SJCRH30 (cell line): ENCODE results near the gene COL7A1. TPM values are rescaled to one million over a fixed set of nuclear protein-coding genes. Genes with fewer than 3 reads are reported as not detected.

ENCODE experiments used
- DNase-seq, 2 experiments: peaks; one replicate each; pipeline ENCODE4 v3.0.0-alpha.2; 2015 to 2020
- H3K27ac ChIP-seq: fragments of 250-450 bp; sonication (Bioruptor Pico); 2 replicates; pipeline ENCODE4 v1.5.1; 2020; ENCODE audit warnings: mild to moderate bottlenecking, moderate library complexity
- H3K27me3 ChIP-seq: fragments of 250-450 bp; sonication (Bioruptor Pico); 2 replicates; pipeline ENCODE4 v1.5.1; 2020; ENCODE audit warnings: mild to moderate bottlenecking, moderate library complexity
- H3K36me3 ChIP-seq: fragments of 250-450 bp; sonication (Bioruptor Pico); 2 replicates; pipeline ENCODE4 v1.5.1; 2020; ENCODE audit warnings: mild to moderate bottlenecking, moderate library complexity
- H3K4me1 ChIP-seq: fragments of 250-450 bp; sonication (Bioruptor Pico); 2 replicates; pipeline ENCODE4 v1.5.1; 2020; ENCODE audit warnings: mild to moderate bottlenecking, moderate library complexity
- H3K4me3 ChIP-seq: fragments of 250-450 bp; sonication (Bioruptor Pico); 2 replicates; pipeline ENCODE4 v1.5.1; 2020; ENCODE audit warnings: mild to moderate bottlenecking, moderate library complexity
- H3K9me3 ChIP-seq: fragments of 250-450 bp; sonication (Bioruptor Pico); replicated peaks from 2 replicates; pipeline ENCODE4 v1.5.1; 2020; ENCODE audit warnings: mild to moderate bottlenecking, moderate library complexity
- total RNA-seq: library from RNA; depleted of rRNA; stranded (reverse); fragments of >200 nt; shearing (Covaris generic); gene quantifications from 2 replicates; pipeline ENCODE4 v1.2.3, GENCODE V29; 2014; rRNA removed

Gene COL7A1
- 1.5 and 2.0 TPM in 2 replicates for total RNA-seq

DNA sequence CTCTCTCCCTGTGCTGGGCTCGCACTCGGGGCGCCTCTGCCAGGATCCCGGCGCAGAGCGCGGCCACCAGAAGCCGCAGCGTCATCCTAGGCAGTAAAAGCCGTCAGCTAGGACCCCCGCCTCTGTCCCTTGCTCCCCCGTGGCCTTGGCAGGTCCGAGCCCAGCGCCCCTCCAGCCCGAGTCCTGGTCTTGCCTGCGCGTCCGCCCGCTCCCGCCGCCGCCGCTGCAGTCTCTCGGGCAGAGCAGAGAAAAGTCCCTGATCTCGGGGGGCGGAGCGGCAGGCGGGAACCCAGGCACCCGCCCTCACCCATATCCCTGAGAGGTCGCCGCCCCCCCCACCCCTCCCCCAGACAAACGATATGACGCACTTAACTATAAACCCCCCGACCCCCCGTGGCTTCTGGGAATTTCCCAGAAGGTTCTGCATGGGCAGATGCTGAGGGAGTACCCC, at the start of gene COL7A1:
COL7A1 (minus strand) TSS at position 255 of the 451 bp plus-strand sequence; CDS start at position 85, 170 bp downstream.
- Histone ChIP-seq H3K4me1 (peaks cover 40% of the 10 kb centered on the region), H3K9me3 (no peaks in the 10 kb centered on the region), H3K4me3 (no peak within 1 kb of the TSS), H3K36me3 (peaks cover 14% of the 10 kb centered on the region), H3K27me3 (no peaks in the 10 kb centered on the region), H3K27ac (peak within 1 kb of the TSS; percentile 17)
- DNase-seq, result no peak

DNA sequence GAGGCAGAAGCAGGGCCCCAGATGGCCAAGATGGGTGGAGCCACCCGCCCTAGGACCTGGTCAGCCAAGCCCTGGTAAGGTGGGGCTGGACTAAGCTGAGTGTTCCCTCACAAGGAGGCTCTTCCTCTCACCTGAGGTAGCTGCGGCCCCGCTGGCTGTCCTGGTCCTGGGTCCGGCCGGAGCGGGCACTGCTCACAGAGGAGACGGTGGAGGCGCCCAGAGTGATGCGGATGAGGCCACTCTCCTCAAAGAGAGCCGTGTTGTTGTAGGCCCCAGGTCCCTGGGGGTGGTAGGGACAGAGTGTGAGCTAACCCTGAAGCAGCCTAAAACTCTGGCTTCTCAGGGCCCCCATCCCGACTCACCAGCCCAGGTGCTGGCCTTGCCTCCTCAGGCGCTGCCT, 47.5 kb upstream of the COL7A1 start:
- Histone ChIP-seq H3K4me1 (no peaks in the 10 kb centered on the region), H3K36me3 (no peaks in the 10 kb centered on the region), H3K9me3 (no peaks in the 10 kb centered on the region), H3K27me3 (no peaks in the 10 kb centered on the region), H3K4me3 (no peak overlapping the region), H3K27ac (no peak overlapping the region)
- DNase-seq, result no peak

- H3K36me3 ChIP-seq, result no peaks in the 10 kb centered on the region
- no peak overlapping the region for H3K27ac ChIP-seq
- no peaks in the 10 kb centered on the region for H3K9me3 ChIP-seq
- H3K4me3 ChIP-seq, result no peak overlapping the region
- no peak for DNase-seq
- 0 out of 2 replicates have a peak, but pooled peaks cover 6% of the 10 kb centered on the region for H3K4me1 ChIP-seq
- H3K27me3 ChIP-seq, result no peaks in the 10 kb centered on the region
Observed at GRCh38 chr3:48641396-48641795, 46.3 kb upstream of the COL7A1 start.

DNA sequence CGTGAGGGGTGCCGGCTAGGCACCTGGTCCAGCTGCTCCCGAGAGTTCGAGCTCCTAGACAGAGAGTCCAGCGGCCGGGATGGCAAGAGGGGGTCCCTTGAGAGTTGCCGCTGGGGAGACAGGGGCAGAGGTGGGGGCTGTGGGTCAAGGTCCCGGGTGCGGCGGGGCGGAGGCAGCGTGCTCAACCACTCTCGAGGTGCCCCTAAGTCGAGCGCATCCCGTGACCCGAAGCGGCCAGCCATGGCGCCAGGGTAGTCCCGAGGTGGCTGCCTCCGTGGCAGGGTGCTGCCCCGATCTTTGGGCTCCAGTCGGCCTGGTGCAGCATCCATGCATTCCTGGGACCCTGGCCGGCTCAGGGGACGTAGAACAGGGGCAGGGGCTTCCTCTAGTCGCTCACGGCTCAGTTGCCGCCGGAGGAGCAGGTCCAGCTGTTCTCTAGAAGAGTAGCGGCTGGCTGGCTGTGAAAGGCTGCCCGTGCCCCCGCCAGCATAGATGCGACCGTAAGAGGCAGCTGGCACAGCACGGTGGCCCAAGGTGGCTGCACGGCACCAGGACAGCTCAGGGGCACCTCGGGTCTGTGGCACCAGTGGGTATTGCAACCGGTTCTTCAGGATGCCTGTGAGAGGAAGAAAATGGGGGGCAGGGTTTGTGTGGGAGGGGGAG, 44.9 kb upstream of the COL7A1 start:
- no peak for DNase-seq
- no peaks in the 10 kb centered on the region for H3K27me3 ChIP-seq
- no peak overlapping the region for H3K27ac ChIP-seq
- no peaks in the 10 kb centered on the region for H3K9me3 ChIP-seq
- 0 out of 2 replicates have a peak, but pooled peaks cover 9% of the 10 kb centered on the region for H3K4me1 ChIP-seq
- no peaks in the 10 kb centered on the region for H3K36me3 ChIP-seq
- H3K4me3 ChIP-seq, result no peak overlapping the region

DNA sequence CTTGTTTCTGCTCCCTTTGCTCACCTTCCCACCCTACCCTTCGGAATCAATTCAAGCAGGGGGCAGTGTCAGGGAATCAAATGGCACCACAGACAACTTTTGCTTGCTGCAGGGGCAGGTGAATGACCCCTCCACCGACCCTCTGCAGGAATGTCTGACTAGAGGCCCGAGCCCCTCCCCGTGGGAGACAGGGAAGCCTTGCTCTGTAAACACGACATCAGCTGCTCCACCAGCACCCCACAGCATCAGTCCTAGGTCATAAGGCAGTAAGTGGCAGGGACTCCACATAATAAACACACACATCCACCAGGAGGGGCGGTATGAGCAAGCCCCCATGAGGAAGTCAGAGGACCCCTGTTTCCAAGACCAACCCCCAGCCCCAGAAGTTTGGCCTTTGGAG, 42.2 kb upstream of the COL7A1 start:
- Histone ChIP-seq H3K27ac (no peak overlapping the region), H3K4me3 (no peak overlapping the region), H3K4me1 (0 out of 2 replicates have a peak, but pooled peaks cover 9% of the 10 kb centered on the region), H3K9me3 (no peaks in the 10 kb centered on the region), H3K27me3 (no peaks in the 10 kb centered on the region), H3K36me3 (no peaks in the 10 kb centered on the region)
- DNase-seq, result no peak

- Histone ChIP-seq H3K9me3 (no peaks in the 10 kb centered on the region), H3K27me3 (no peaks in the 10 kb centered on the region), H3K27ac (peak overlapping the region; percentile 25; the same call in 1 of the 2 replicates), H3K4me1 (0 out of 2 replicates have a peak, but pooled peaks cover 9% of the 10 kb centered on the region), H3K36me3 (no peaks in the 10 kb centered on the region), H3K4me3 (peak overlapping the region; percentile 73)
- DNase-seq, result peak; percentile 15 to 27
Observed at GRCh38 chr3:48636149-48636655, 41.1 kb upstream of the COL7A1 start.

DNA sequence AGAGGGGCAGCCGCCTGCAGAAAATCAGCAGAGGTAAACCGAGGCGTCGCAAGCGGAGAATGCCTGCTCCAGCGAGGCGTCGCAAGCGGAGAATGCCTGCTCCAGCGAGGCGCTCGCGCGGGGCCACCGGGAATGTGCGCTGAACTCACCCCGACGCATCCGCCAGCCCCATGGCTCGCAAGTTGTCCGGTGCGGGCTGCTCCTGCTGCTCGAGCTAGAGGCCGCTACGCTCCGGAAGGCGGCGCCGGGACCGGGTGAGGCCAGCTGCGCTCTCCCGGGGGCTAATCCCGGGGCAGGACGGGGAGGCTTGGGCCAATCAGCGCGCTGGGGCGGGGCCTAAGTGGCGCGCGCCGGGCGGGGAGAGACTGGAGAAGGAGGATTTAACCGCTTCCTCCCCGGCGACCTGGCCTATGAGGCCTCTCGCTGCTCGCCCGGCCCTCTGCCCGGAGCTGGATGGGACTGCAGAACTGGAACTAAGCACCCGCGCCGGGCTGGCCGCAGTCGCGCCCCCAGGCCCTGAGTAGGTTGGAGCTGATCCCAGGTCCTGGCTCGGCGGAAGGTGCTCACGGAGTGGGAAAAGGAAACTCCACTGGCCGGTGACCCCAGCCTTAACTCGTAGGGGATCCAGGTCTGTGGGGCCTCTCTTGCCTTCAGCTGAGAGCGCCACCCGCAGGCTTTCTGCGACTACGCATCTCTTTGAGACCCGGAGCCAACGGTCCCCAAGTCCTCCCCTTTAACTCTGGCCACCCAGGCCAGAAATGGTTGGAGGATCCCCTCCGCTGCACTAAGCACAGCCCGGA, 40.3 kb upstream of the COL7A1 start, which contains the start of gene SLC26A6:
SLC26A6 (minus strand) TSS at position 240 of the 800 bp plus-strand sequence; CDS start at position 172, 68 bp downstream.
- Histone ChIP-seq H3K36me3 (peaks cover 2% of the 10 kb centered on the region; the same call in 1 of the 2 replicates), H3K4me3 (peak within 1 kb of the TSS; percentile 73)

DNA sequence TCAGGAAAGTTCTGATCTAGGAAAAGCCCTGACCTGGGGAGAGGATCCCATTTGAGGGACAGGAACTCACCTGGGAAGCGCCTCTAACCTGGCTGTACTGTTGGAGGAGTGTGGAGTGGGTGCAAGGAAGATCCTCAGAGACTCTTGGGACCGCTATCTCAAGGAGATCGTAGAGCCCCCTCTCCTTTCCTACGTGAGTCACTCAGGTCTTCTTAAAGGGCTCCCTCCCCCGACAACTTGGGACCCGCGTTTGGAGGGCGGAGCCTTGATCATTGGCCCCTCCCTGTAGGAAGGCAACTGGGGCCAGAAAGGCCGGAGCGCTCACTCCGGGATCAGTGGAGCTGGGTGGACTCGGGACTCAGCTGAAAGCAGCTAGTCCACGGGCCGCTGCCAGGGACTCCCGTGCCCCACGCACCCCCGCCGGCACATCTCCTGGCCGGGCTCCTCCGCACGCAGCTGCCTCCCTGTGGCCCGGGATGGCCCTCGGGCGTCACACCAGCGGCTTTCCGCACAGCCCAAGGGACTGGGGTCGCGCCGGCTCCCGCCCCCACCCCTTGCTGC, 39.6 kb upstream of the COL7A1 start:
- Histone ChIP-seq H3K4me3 (peak overlapping the region; percentile 73), H3K27ac (peak overlapping the region; percentile 30), H3K4me1 (0 out of 2 replicates have a peak, but pooled peaks cover 9% of the 10 kb centered on the region), H3K27me3 (no peaks in the 10 kb centered on the region), H3K9me3 (no peaks in the 10 kb centered on the region), H3K36me3 (peaks cover 2% of the 10 kb centered on the region; the same call in 1 of the 2 replicates)
- DNase-seq, result peak; percentile 67 to 73

More for the DNA sequence above, 40.3 kb upstream of the COL7A1 start, which contains the start of gene SLC26A6:
- H3K4me1 ChIP-seq, result 0 out of 2 replicates have a peak, but pooled peaks cover 9% of the 10 kb centered on the region
- peak; percentile 97 for DNase-seq
- H3K9me3 ChIP-seq, result no peaks in the 10 kb centered on the region
- H3K27me3 ChIP-seq, result no peaks in the 10 kb centered on the region
- peak within 1 kb of the TSS; percentile 30 for H3K27ac ChIP-seq

DNA sequence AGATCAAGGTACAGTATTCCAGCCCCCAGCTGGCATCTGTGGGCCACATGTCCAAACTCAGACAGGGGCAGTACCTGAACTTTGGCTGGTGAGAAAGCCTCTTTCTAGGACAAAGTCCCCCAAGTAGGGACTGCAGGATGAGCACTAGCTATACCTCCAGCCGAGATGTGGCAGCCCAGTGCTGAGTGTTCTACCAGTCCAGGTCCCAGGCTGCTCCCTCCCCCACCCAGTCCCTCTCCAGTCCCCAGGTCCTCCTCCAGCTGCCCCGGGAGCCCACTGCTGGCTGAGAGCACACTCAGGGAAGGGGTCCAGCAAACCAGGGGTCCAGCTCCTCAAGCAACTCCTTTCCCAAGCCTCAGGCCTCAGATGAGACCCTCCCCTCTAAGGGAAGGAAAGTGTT, 38.6 kb upstream of the COL7A1 start:
- Histone ChIP-seq H3K27ac (no peak overlapping the region), H3K4me1 (0 out of 2 replicates have a peak, but pooled peaks cover 9% of the 10 kb centered on the region), H3K9me3 (no peaks in the 10 kb centered on the region), H3K27me3 (no peaks in the 10 kb centered on the region), H3K4me3 (no peak overlapping the region), H3K36me3 (peaks cover 2% of the 10 kb centered on the region; the same call in 1 of the 2 replicates)
- DNase-seq, result no peak

DNA sequence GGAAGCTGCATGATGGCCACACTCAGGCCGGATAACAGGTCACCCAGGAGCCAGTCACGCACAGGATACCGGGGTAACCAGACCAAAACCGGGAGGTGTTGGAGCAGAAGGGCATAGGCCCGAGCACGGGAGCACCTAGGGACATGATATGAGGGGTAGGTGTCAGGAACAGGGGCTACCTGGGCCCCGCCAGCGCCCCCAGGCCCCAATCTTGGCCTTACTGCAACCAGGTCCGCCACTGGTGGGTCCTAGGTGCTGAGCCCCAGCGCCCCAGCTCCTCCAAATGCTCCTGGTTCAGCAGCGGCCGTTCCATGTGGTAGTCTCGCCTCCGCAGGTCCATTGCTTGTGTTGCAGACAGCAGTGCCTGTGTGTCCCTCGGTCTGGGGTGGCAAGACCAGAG, 38.1 kb upstream of the COL7A1 start:
- no peak for DNase-seq
- no peaks in the 10 kb centered on the region for H3K9me3 ChIP-seq
- no peak overlapping the region for H3K4me3 ChIP-seq
- 0 out of 2 replicates have a peak, but pooled peaks cover 9% of the 10 kb centered on the region for H3K4me1 ChIP-seq
- H3K27ac ChIP-seq, result no peak overlapping the region
- no peaks in the 10 kb centered on the region for H3K27me3 ChIP-seq
- H3K36me3 ChIP-seq, result peaks cover 2% of the 10 kb centered on the region; the same call in 1 of the 2 replicates

DNA sequence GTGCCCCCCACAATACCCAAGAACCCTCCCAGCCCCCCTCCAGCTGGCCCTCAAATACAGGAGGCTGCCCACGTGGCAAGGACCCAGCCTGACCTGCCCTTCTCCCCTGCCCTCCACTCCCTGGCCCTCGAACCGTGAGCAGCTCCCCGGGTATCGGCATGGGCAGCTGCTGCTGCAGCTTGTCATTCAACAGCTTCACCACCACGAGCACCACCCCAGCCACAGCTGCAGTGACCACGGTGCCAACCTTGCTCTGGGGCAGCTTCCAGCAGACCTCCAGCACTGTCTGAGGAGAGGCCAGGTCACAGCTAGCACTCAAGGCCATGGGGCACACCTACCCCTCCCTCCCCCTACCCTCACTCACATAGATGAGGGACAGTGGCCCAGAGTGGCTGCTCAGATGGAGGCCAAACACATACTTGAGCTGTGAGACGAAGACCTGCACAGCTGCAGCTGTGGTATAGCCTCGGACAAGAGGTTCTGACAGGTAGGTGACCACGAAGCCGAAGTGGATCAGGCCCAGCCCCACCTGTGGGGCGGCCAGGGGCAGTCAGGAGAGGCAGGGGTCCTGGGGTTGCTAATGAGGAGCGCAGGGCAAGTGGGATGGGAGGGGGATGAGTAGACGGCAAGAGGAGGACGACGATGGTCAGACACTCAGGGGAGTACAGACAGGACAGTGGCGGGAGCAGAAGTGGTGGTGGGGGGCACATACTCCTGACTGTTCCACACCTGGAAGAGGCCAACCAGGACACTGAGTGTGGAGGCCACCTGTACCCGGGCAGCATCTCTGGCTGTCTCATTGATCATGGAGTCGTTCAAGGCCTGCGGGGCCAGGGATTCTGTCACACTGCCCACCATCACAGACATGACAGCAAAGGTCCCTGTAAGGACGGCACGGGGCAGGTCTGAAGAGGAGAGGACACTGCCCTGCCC, 36.7 kb upstream of the COL7A1 start:
- H3K36me3 ChIP-seq, result peaks cover 4% of the 10 kb centered on the region
- H3K27ac ChIP-seq, result no peak overlapping the region
- DNase-seq, result no peak

GRCh38 chr3:48630833-48631232, 35.7 kb upstream of the COL7A1 start:
- Histone ChIP-seq H3K36me3 (peaks cover 4% of the 10 kb centered on the region), H3K27ac (no peak overlapping the region), H3K27me3 (no peaks in the 10 kb centered on the region), H3K9me3 (no peaks in the 10 kb centered on the region), H3K4me1 (no peaks in the 10 kb centered on the region), H3K4me3 (no peak overlapping the region)
- DNase-seq, result no peak

More for the DNA sequence above, 36.7 kb upstream of the COL7A1 start:
- Histone ChIP-seq H3K4me1 (0 out of 2 replicates have a peak, but pooled peaks cover 6% of the 10 kb centered on the region), H3K4me3 (no peak overlapping the region), H3K9me3 (no peaks in the 10 kb centered on the region), H3K27me3 (no peaks in the 10 kb centered on the region)

- Histone ChIP-seq H3K4me1 (no peaks in the 10 kb centered on the region), H3K4me3 (no peak overlapping the region), H3K36me3 (peaks cover 4% of the 10 kb centered on the region), H3K9me3 (no peaks in the 10 kb centered on the region), H3K27me3 (no peaks in the 10 kb centered on the region), H3K27ac (no peak overlapping the region)
- DNase-seq, result no peak
Observed at GRCh38 chr3:48630407-48630806, 35.3 kb upstream of the COL7A1 start.
